Measurements from ENCODE around the gene MLPH. TPM values are rescaled to one million over a fixed set of nuclear protein-coding genes. Genes with fewer than 3 reads are reported as not detected.
A peak's percentile ranks its signal among the peaks of the same experiment; 100 is the strongest.

Gene MLPH
- total and polyA plus RNA-seq, 4 donors: 71.0 to 295 (median 192) TPM

DNA sequence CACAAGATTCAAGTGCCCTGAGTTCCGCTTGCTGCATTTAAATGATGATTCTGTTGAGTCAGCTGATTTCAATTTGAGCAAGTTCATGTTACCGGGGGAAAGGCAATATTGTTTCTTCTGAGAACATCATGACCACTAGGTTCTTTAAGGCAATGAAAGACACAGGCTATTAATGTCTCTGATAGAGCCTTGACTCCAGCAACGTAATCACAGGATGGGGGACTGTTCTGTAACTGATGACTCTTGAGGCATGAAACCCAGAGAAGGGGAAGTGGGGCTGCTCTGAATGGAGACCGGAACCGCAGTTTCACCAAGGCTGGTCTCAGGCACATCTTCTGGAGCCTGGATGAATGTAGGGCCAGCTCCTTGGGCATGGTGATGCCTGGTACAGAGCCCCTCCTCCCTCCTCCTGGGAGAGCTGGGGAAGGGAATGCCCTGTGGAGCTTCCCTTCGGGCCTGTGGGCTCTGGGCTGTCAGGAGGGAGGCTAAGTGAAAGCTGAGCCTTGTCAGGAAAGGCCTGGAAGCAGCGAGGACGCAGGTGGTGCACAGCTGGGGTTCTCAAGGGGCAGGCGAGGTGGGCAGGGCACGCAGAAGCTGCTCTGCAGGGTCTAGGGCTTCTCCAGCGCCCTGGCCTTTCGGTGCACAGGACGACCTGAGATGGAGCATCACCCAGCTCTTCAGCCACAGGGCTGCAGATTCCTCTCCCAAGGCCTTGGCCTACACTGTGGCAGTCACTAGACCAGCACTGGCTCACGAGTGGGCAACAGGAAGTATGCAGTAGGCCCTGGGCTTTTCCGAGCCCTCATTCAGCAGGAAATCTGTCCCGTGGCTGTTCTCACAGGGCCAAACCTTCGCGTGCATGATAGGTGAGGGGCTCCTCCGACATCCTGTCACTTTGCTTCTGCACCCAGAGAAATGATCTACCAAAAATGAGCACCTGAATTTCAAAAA, 42.7 kb downstream of the MLPH start:
- TF ChIP-seq, protein P1, sequence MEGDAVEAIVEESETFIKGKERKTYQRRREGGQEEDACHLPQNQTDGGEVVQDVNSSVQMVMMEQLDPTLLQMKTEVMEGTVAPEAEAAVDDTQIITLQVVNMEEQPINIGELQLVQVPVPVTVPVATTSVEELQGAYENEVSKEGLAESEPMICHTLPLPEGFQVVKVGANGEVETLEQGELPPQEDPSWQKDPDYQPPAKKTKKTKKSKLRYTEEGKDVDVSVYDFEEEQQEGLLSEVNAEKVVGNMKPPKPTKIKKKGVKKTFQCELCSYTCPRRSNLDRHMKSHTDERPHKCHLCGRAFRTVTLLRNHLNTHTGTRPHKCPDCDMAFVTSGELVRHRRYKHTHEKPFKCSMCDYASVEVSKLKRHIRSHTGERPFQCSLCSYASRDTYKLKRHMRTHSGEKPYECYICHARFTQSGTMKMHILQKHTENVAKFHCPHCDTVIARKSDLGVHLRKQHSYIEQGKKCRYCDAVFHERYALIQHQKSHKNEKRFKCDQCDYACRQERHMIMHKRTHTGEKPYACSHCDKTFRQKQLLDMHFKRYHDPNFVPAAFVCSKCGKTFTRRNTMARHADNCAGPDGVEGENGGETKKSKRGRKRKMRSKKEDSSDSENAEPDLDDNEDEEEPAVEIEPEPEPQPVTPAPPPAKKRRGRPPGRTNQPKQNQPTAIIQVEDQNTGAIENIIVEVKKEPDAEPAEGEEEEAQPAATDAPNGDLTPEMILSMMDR (IDR thresholded peaks at IDR 0.05; ENCODE audit: control extremely low read depth, extremely low read depth): no peak
- peak overlapping the region in 1 of 2 donors; percentile 26 for H3K27ac ChIP-seq (ENCODE audit: low read depth in 1 of 2, low read length in 1 of 2)
- 87% methylated on average over 19 of the region's 19 CpGs for WGBS, 2 donors
- H3K36me3 ChIP-seq (ENCODE audit: control insufficient read depth in 4 of 4, insufficient read depth in 4 of 4, low read length in 4 of 4): peaks cover 0 to 17% (median 0%) of the 10 kb centered on the region in 4 donors
- no peaks in the 10 kb centered on the region for H3K27me3 ChIP-seq (ENCODE audit: control insufficient read depth in 3 of 3, insufficient read depth in 3 of 3, low read length in 2 of 3)
- peaks cover 0 to 1% (median 0%) of the 10 kb centered on the region in 4 donors for H3K9me3 ChIP-seq (ENCODE audit: control insufficient read depth in 4 of 4, insufficient read depth in 3 of 4, low read length in 3 of 4)
- peaks cover 0 to 2% (median 0%) of the 10 kb centered on the region in 5 donors for H3K4me1 ChIP-seq (ENCODE audit: control insufficient read depth in 5 of 5, insufficient read depth in 5 of 5, low read length in 5 of 5)
- no peak for ATAC-seq (ENCODE audit: insufficient read depth, low FRiP score)
- H3K9ac ChIP-seq (ENCODE audit: insufficient read depth in 1 of 2, low read length in 2 of 2): no peak overlapping the region
- no peak overlapping the region for H3K4me3 ChIP-seq
- DNase-seq: no peak

DNA sequence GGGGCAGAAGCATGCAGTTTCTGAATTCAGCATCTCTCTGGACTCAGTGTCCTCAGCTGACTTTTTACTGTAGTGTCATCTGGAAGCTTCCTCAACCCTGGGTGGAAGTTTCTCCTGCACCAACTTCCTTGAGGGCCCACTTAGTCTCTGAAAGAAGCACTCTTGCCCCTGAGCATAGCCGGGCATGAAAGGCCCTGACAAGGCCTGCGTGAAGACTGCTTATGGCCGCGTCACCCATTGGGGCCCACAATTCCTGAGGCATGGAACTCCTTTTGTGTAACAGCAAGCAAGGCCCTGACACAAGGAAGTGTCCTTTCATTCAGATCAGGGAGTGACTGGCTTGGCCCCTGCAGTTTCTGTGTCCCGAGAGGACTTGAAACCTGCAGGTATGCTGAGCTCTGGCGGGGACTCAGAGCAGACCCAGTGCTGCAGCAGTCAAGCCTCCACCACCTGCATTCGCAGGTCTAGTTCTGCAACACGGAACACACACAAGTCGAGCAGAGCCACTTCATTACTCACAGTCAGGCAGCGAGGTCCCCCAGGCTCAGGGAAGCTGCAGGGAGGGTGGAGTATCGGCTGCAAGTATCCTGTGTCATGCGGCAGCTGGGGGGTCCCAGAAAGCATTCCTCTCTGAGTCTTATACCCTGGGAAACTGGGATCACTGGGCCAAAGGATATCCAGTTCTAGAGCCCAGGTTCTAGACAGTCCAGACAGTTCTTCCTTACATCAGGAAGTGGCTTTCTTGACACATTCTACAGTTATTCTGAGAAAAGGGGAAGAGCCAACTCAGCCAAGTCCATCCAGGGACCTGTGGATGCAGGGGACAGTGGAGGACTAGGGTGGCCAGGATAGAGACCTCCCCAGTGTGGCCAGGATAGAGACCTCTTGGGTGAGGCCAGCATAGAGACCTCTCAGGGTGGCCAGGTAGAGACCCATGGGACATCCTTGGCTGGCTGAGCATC, 43.7 kb downstream of the MLPH start:
- Histone ChIP-seq H3K9ac (ENCODE audit: insufficient read depth in 1 of 2, low read length in 2 of 2) (no peak overlapping the region), H3K9me3 (ENCODE audit: control insufficient read depth in 4 of 4, insufficient read depth in 3 of 4, low read length in 3 of 4) (peaks cover 0 to 1% (median 0%) of the 10 kb centered on the region in 4 donors), H3K4me1 (ENCODE audit: control insufficient read depth in 5 of 5, insufficient read depth in 5 of 5, low read length in 5 of 5) (peaks cover 0 to 2% (median 0%) of the 10 kb centered on the region in 5 donors), H3K27ac (ENCODE audit: low read depth in 1 of 2, low read length in 1 of 2) (peak overlapping the region in 1 of 2 donors; percentile 9), H3K4me3 (no peak overlapping the region), H3K36me3 (ENCODE audit: control insufficient read depth in 4 of 4, insufficient read depth in 4 of 4, low read length in 4 of 4) (peaks cover 0 to 15% (median 0%) of the 10 kb centered on the region in 4 donors), H3K27me3 (ENCODE audit: control insufficient read depth in 3 of 3, insufficient read depth in 3 of 3, low read length in 2 of 3) (no peaks in the 10 kb centered on the region)
- DNase-seq: no peak
- 89 to 94% methylated on average over 12 of the region's 12 CpGs for WGBS, 2 donors
- no peak for ATAC-seq (ENCODE audit: insufficient read depth, low FRiP score)
- TF ChIP-seq, protein P1 (IDR thresholded peaks at IDR 0.05; ENCODE audit: control extremely low read depth, extremely low read depth): no peak

DNA sequence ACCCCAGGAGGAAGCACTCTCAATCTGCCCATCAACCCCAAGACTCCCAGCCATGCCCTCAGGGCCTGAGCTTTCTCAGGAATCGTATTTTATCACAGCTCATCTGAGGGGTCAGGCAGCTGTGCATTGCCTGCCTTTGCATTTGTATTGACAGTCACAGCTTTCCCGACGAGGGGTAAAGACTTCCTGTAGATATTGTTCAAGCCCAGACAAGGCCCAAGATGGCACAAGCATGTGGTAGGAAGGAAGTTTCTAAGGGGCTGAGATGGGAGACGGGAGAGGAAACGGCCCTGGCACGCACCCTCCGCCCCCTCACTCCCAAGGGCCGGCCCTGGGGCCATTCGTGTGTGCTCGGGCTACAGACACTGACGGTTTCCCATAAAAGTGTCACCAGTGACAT, 45.1 kb downstream of the MLPH start:
- WGBS, 2 donors: 50 to 54% methylated on average over 11 of the region's 11 CpGs
- no peak for DNase-seq

More for the DNA sequence above, 45.1 kb downstream of the MLPH start:
- no peaks in the 10 kb centered on the region for H3K27me3 ChIP-seq (ENCODE audit: control insufficient read depth in 3 of 3, insufficient read depth in 3 of 3, low read length in 2 of 3)
- peaks cover 0 to 1% (median 0%) of the 10 kb centered on the region in 4 donors for H3K9me3 ChIP-seq (ENCODE audit: control insufficient read depth in 4 of 4, insufficient read depth in 3 of 4, low read length in 3 of 4)
- no peak overlapping the region for H3K27ac ChIP-seq (ENCODE audit: low read depth in 1 of 2, low read length in 1 of 2)
- H3K36me3 ChIP-seq (ENCODE audit: control insufficient read depth in 4 of 4, insufficient read depth in 4 of 4, low read length in 4 of 4): peaks cover 0 to 12% (median 0%) of the 10 kb centered on the region in 4 donors
- H3K4me3 ChIP-seq: no peak overlapping the region
- peaks cover 0 to 2% (median 0%) of the 10 kb centered on the region in 5 donors for H3K4me1 ChIP-seq (ENCODE audit: control insufficient read depth in 5 of 5, insufficient read depth in 5 of 5, low read length in 5 of 5)
- TF ChIP-seq, protein P1 (IDR thresholded peaks at IDR 0.05; ENCODE audit: control extremely low read depth, extremely low read depth): no peak
- H3K9ac ChIP-seq (ENCODE audit: insufficient read depth in 1 of 2, low read length in 2 of 2): no peak overlapping the region
- ATAC-seq (ENCODE audit: insufficient read depth, low FRiP score): no peak

All from lung (tissue), 12 donors.